ENCODE data around the gene PI4KA.

PI4KA gene

GRCh38 chr22:20796731-20797130, 61.9 kb downstream of the PI4KA start:
- Histone ChIP-seq H3K4me1 (peaks cover 17% of the 10 kb centered on the region), H3K36me3 (peaks cover 52% of the 10 kb centered on the region), H3K4me3 (ENCODE audit: low read depth, low read length) (no peak overlapping the region), H3K9me3 (no peaks in the 10 kb centered on the region), H3K27me3 (no peaks in the 10 kb centered on the region)
- TF ChIP-seq CTCF (IDR thresholded peaks at IDR 0.05; ENCODE audit: low read depth, low read length), result no peak
- DNase-seq, result no peak

- no peaks in the 10 kb centered on the region for H3K27me3 ChIP-seq
- TF ChIP-seq CTCF (IDR thresholded peaks at IDR 0.05; ENCODE audit: low read depth, low read length), result no peak
- no peak overlapping the region for H3K4me3 ChIP-seq (ENCODE audit: low read depth, low read length)
- peaks cover 48% of the 10 kb centered on the region for H3K36me3 ChIP-seq
- DNase-seq, result no peak
- H3K4me1 ChIP-seq, result peaks cover 13% of the 10 kb centered on the region
- H3K9me3 ChIP-seq, result no peaks in the 10 kb centered on the region
Observed at GRCh38 chr22:20794650-20795413, 63.8 kb downstream of the PI4KA start.

- H3K4me3 ChIP-seq (ENCODE audit: low read depth, low read length), result no peak overlapping the region
- no peaks in the 10 kb centered on the region for H3K27me3 ChIP-seq
- H3K36me3 ChIP-seq, result peaks cover 52% of the 10 kb centered on the region
- peaks cover 7% of the 10 kb centered on the region for H3K4me1 ChIP-seq
- no peaks in the 10 kb centered on the region for H3K9me3 ChIP-seq
- no peak for DNase-seq
- TF ChIP-seq CTCF (IDR thresholded peaks at IDR 0.05; ENCODE audit: low read depth, low read length), result no peak; the same call in 1 of the 2 replicates
Observed at GRCh38 chr22:20793748-20794649, 64.6 kb downstream of the PI4KA start.

GRCh38 chr22:20792966-20793728, 65.5 kb downstream of the PI4KA start:
- peaks cover 51% of the 10 kb centered on the region for H3K36me3 ChIP-seq
- no peak for DNase-seq
- peaks cover under 1% of the 10 kb centered on the region for H3K4me1 ChIP-seq

More at GRCh38 chr22:20792966-20793728, 65.5 kb downstream of the PI4KA start:
- Histone ChIP-seq H3K27me3 (no peaks in the 10 kb centered on the region), H3K4me3 (ENCODE audit: low read depth, low read length) (no peak overlapping the region), H3K9me3 (no peaks in the 10 kb centered on the region)
- no peak for TF ChIP-seq CTCF (IDR thresholded peaks at IDR 0.05; ENCODE audit: low read depth, low read length)
